Adrenal gland (tissue), 12 donors: Measurements from ENCODE around the gene DKK3. TPM values are rescaled to one million over a fixed set of nuclear protein-coding genes. Genes with fewer than 3 reads are reported as not detected.

ENCODE experiments used
- DNase-seq, 7 donors: peaks; one replicate each; pipeline ENCODE4 v3.0.0-alpha.2; 2019 to 2020
- H3K27ac ChIP-seq, 5 donors: fragments of 200-600 bp; sonication (generic) in 4 of 5; 1 replicate in 3 of 5; 2 replicates in 2 of 5; pipeline versions ENCODE4 v1.5.1 to v1.8.0; 2016 to 2020; ENCODE audit warnings: mild to moderate bottlenecking in 1 of 5
- H3K27me3 ChIP-seq: fragments of 200-600 bp; 2 replicates; pipeline ENCODE4 v1.8.0; 2021
- H3K36me3 ChIP-seq, 2 donors: fragments of 200-600 bp; replicated peaks in 1 of 2; 1 replicate in 1 of 2; 2 replicates in 1 of 2; pipeline versions ENCODE4 v1.5.1 to v1.8.0; 2018 to 2022
- H3K4me1 ChIP-seq, 2 donors: fragments of 200-600 bp; replicated peaks in 1 of 2; 1 replicate in 1 of 2; 2 replicates in 1 of 2; pipeline versions ENCODE4 v1.5.1 to v1.8.0; 2018 to 2021
- H3K4me3 ChIP-seq, 4 donors: fragments of 200-600 bp; sonication (generic) in 3 of 4; one replicate each; pipeline ENCODE4 v1.5.1; 2016 to 2018
- H3K9me3 ChIP-seq, 3 donors: fragments of 200-600 bp; sonication (generic) in 1 of 3; replicated peaks in 1 of 3; 1 replicate in 2 of 3; 2 replicates in 1 of 3; pipeline versions ENCODE4 v1.5.1 to v1.8.0; 2016 to 2021
- CTCF ChIP-seq, 6 experiments: fragments of 450-650 bp in 4 of 6; fragments of 200-600 bp in 2 of 6; sonication (generic) in 1 of 6; IDR thresholded peaks; 1 replicate in 5 of 6; 2 replicates in 1 of 6; pipeline versions ENCODE4 v1.5.1 to v1.8.0; 2016 to 2021; ENCODE audit warnings: antibody characterized with exemption in 6 of 6, mild to moderate bottlenecking in 2 of 6, moderate library complexity in 1 of 6
- POLR2A ChIP-seq, 2 donors: fragments of 450-650 bp; IDR thresholded peaks; one replicate each; pipeline ENCODE4 v1.6.1; 2017; ENCODE audit warnings: antibody characterized with exemption in 2 of 2, mild to moderate bottlenecking in 2 of 2, moderate library complexity in 1 of 2
- WGBS, 4 donors: extraction: QIAGEN DNeasy Blood & Tissue Kit in 2 of 4; methylation state at CpG; one replicate each; pipeline versions ENCODE4 v1.1.5 to v1.1.7; 2013 to 2017; 5-methylcytosine and 5-hydroxymethylcytosine counted together
- intact Hi-C, 2 donors: fragments of 100-400 bp; cut with DNase I; formaldehyde crosslinking; loops; one replicate each; pipeline versions ENCODE4 v1.14.1 to v1.15.0; 2022 to 2023
- polyA plus RNA-seq, 3 donors: library from polyadenylated mRNA; stranded (reverse); fragments of 200-250 nt in 2 of 3; fragments of 350-450 nt in 1 of 3; fragmentation: Illumina TruSeq in 1 of 3; extraction: RNeasy Lipid Tissue Mini Kit (QIAGEN cat#74804) in 1 of 3; gene quantifications; one replicate each; pipeline ENCODE4 v1.2.3, GENCODE V29; 2013 to 2014
- total RNA-seq, 9 donors: library from RNA; depleted of rRNA in 4 of 9; stranded (reverse); fragments of >200 nt in 4 of 9; fragments of 120-200 nt in 1 of 9; fragmentation: NEBNext Ultra II Directional in 1 of 9; extraction: Animal tissue kit (Norgen Biotek cat#: 25700) in 1 of 9; gene quantifications; one replicate each; pipeline versions ENCODE4 v1.1.0 to v1.2.4, GENCODE V29; 2013 to 2023
- donor health status: healthy with polysubstance abuse.
- donor health status: Bipolar disorder and iron deficiency.
- donor health status: DM: yes; HTN: yes; CAD: no.
- donor health status: DM: no; HTN: no; CAD: no.
- donor health status: DM: no; HTN: no; CAD: no.
- donor health status: DM: yes; HTN: yes; CAD: no.

Gene DKK3
- total and polyA plus RNA-seq, 12 donors = 19.7 to 330 (median 103) TPM

DNA sequence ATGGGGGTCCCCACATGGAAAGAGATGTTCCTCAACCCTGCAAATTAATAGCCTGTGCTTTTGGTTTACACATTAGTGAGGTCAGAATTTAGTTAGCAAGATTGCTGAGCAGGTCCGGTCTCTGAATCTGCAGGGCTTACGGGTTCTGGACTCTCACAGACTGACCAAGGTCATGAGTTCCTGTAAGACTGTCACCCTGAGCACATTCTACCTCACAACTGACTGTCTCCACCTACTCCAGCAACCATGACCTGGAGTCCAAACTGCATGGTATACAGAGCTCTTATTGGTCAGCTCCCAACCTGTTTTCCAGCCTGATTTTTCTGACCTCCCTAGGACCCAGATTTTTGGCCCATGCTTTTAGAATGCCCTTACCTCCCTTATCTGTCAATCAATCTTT lies 28.2 kb downstream of the DKK3 start:
- H3K36me3 ChIP-seq = no peaks in the 10 kb centered on the region
- peaks cover 16 to 40% of the 10 kb centered on the region in 2 donors for H3K4me1 ChIP-seq
- no peaks in the 10 kb centered on the region for H3K27me3 ChIP-seq
- WGBS, 4 donors = 67 to 100% (median 80%) methylated on average over 1 to 2 of the region's 2 CpGs
- TF ChIP-seq CTCF (IDR thresholded peaks at IDR 0.05) = no peak
- no peak for TF ChIP-seq POLR2A (IDR thresholded peaks at IDR 0.05)
- H3K9me3 ChIP-seq = no peaks in the 10 kb centered on the region
- peak in 1 of 7 donors; percentile 10 for DNase-seq
- H3K27ac ChIP-seq = peak overlapping the region in 3 of 5 donors; percentile 26 to 89 (median 80)
- intact Hi-C loops = loop anchor here in 1 of 2 donors (10.0 kb wide), 1 partner anchor 55 kb away; no protein-coding TSS in a partner anchor
- no peak overlapping the region for H3K4me3 ChIP-seq

DNA sequence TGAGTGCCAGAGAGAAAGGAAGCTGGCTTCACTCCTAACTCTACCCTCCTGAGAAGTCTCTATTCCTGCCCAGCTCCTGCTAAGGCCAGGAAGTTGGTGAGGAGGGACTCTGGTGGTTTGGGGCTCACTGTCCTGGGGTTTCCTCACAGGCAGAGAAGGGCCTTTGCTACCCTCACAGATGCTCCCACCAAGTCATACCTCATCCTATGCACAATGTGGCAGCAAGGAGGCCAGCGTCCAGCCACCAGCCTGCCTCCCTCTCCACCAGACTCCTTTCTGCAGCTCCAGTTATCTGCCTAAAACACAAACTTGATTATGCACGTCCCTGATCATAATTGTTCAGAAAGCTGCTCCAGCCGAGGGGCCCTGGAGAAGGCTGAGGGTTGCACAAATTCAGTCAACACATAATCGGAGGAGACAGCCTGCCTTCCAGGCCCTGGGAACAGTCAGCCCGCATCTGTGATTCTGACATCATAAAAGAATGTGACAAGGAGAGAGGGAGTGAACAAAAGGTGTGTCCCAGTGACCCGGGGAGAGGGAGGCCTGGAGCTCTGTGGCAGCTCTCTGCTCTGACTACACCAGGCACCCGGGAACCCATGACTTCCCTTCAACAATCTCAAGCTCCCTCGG lies 28.8 kb downstream of the DKK3 start:
- 56 to 66% (median 65%) methylated on average over 8 of the region's 8 CpGs for WGBS, 4 donors
- intact Hi-C loops = loop anchor here in 1 of 2 donors (10.0 kb wide), 1 partner anchor 55 kb away; no protein-coding TSS in a partner anchor
- Histone ChIP-seq H3K27me3 (no peaks in the 10 kb centered on the region), H3K27ac (peak overlapping the region in 3 of 5 donors; percentile 26 to 89 (median 80)), H3K36me3 (no peaks in the 10 kb centered on the region), H3K4me3 (no peak overlapping the region), H3K4me1 (peaks cover 16 to 40% of the 10 kb centered on the region in 2 donors), H3K9me3 (no peaks in the 10 kb centered on the region)
- DNase-seq = peak in 2 of 7 donors; percentile 24 to 88
- TF ChIP-seq CTCF (IDR thresholded peaks at IDR 0.05) (no peak), POLR2A (IDR thresholded peaks at IDR 0.05) (no peak)

DNA sequence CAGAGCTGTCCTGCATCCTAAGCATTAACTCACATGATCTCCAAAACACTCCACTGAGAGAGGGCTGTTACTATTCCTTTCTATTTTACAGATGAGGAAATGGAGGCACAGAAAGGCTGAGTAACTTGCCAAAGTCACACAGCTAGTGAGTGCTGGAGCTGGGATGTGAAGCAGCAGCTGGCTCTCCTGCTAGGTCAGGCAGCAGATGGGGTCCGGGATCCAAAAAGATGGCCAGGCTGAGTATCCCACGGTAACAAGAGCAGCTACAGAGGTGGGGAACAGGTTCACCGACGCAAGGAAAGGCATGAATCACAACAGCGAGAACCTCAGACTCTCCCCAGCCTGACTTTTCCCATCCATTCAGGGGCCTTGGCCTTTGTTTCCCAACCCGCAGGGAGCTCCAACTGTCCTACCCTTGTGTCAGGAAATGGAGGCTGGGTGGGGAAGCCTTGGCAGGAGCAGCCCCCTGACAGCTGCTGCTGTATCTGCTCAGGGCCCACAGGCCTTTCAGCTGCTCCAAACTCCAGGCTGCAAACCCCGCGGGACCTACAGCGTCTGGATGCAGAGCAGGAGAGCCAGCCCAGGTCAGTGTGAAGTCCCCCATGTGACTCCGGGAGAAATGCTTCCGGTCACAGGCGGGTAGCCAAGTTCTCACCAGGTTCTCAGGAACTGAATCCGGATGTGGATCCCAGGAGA lies 29.5 kb downstream of the DKK3 start:
- Histone ChIP-seq H3K4me3 (no peak overlapping the region), H3K27ac (peak overlapping the region in 3 of 5 donors; percentile 18 to 89 (median 80)), H3K4me1 (peaks cover 17 to 47% of the 10 kb centered on the region in 2 donors), H3K27me3 (no peaks in the 10 kb centered on the region), H3K36me3 (no peaks in the 10 kb centered on the region), H3K9me3 (no peaks in the 10 kb centered on the region)
- 52 to 66% (median 52%) methylated on average over 6 to 13 of the region's 13 CpGs for WGBS, 4 donors
- DNase-seq = peak in 6 of 7 donors; percentile 24 to 89 (median 56)
- TF ChIP-seq POLR2A (IDR thresholded peaks at IDR 0.05) = no peak
- no peak for TF ChIP-seq CTCF (IDR thresholded peaks at IDR 0.05)
- intact Hi-C loops = no loop called here

- peaks cover 23 to 55% of the 10 kb centered on the region in 2 donors for H3K4me1 ChIP-seq
- H3K9me3 ChIP-seq = no peaks in the 10 kb centered on the region
- H3K27me3 ChIP-seq = no peaks in the 10 kb centered on the region
- no peak for TF ChIP-seq CTCF (IDR thresholded peaks at IDR 0.05)
- no peak for TF ChIP-seq POLR2A (IDR thresholded peaks at IDR 0.05)
- peak in 1 of 7 donors; percentile 34 for DNase-seq
- intact Hi-C loops = no loop called here
- H3K36me3 ChIP-seq = no peaks in the 10 kb centered on the region
- H3K27ac ChIP-seq = peak overlapping the region in 2 of 5 donors; percentile 80 to 89
- H3K4me3 ChIP-seq = no peak overlapping the region
- WGBS, 4 donors = 77 to 94% (median 86%) methylated on average over 4 of the region's 4 CpGs
Measured at GRCh38 chr11:11978098-11978637, 30.3 kb downstream of the DKK3 start.
